Measurements from ENCODE around the gene NUP214.

The NUP214 gene

GRCh38 chr9:131214286-131214856 lies 89.0 kb downstream of the NUP214 start:
- H3K36me3 Mint-ChIP-seq = peaks cover 33% of the 10 kb centered on the region
- no peak overlapping the region for H3K4me3 Mint-ChIP-seq
- no peaks in the 10 kb centered on the region for H3K27me3 Mint-ChIP-seq
- H3K9me3 Mint-ChIP-seq = peaks cover 17% of the 10 kb centered on the region
- no peak overlapping the region for H3K27ac Mint-ChIP-seq
- peaks cover 10% of the 10 kb centered on the region for H3K4me1 Mint-ChIP-seq

- H3K27ac Mint-ChIP-seq = no peak overlapping the region
- no peak overlapping the region for H3K4me3 Mint-ChIP-seq
- no peaks in the 10 kb centered on the region for H3K27me3 Mint-ChIP-seq
- peaks cover 30% of the 10 kb centered on the region for H3K36me3 Mint-ChIP-seq
- peaks cover 10% of the 10 kb centered on the region for H3K4me1 Mint-ChIP-seq
- H3K9me3 Mint-ChIP-seq = peaks cover 16% of the 10 kb centered on the region
Observed at GRCh38 chr9:131214876-131215275, 89.5 kb downstream of the NUP214 start.

- H3K27me3 Mint-ChIP-seq = no peaks in the 10 kb centered on the region
- H3K4me3 Mint-ChIP-seq = no peak overlapping the region
- H3K36me3 Mint-ChIP-seq = peaks cover 18% of the 10 kb centered on the region
- no peak overlapping the region for H3K27ac Mint-ChIP-seq
- no peaks in the 10 kb centered on the region for H3K9me3 Mint-ChIP-seq
- H3K4me1 Mint-ChIP-seq = peaks cover 10% of the 10 kb centered on the region
Observed at GRCh38 chr9:131216806-131217205, 91.4 kb downstream of the NUP214 start.

- Mint-ChIP-seq H3K27ac (no peak overlapping the region), H3K4me1 (peaks cover 11% of the 10 kb centered on the region), H3K4me3 (no peak overlapping the region), H3K9me3 (no peaks in the 10 kb centered on the region), H3K36me3 (peaks cover 14% of the 10 kb centered on the region), H3K27me3 (no peaks in the 10 kb centered on the region)
Observed at GRCh38 chr9:131217331-131218031, 92.1 kb downstream of the NUP214 start.

GRCh38 chr9:131218370-131218769 lies 93.0 kb downstream of the NUP214 start:
- Mint-ChIP-seq H3K4me3 (no peak overlapping the region), H3K9me3 (no peaks in the 10 kb centered on the region), H3K27ac (no peak overlapping the region), H3K27me3 (no peaks in the 10 kb centered on the region), H3K4me1 (peaks cover 13% of the 10 kb centered on the region), H3K36me3 (peaks cover 12% of the 10 kb centered on the region)

GRCh38 chr9:131220485-131220884 lies 95.1 kb downstream of the NUP214 start:
- Mint-ChIP-seq H3K27me3 (no peaks in the 10 kb centered on the region), H3K9me3 (no peaks in the 10 kb centered on the region), H3K4me1 (peaks cover 3% of the 10 kb centered on the region), H3K4me3 (no peak overlapping the region), H3K27ac (no peak overlapping the region), H3K36me3 (peaks cover 12% of the 10 kb centered on the region)

GRCh38 chr9:131222460-131222859 lies 97.1 kb downstream of the NUP214 start:
- Mint-ChIP-seq H3K27me3 (no peaks in the 10 kb centered on the region), H3K4me3 (no peak overlapping the region), H3K36me3 (peaks cover 9% of the 10 kb centered on the region)

GRCh38 chr9:131226226-131226625 lies 100.8 kb downstream of the NUP214 start:
- no peak overlapping the region for H3K4me3 Mint-ChIP-seq
- H3K36me3 Mint-ChIP-seq = peaks cover 16% of the 10 kb centered on the region
- H3K27ac Mint-ChIP-seq = no peak overlapping the region
- H3K4me1 Mint-ChIP-seq = peaks cover 10% of the 10 kb centered on the region
- H3K27me3 Mint-ChIP-seq = no peaks in the 10 kb centered on the region
- no peaks in the 10 kb centered on the region for H3K9me3 Mint-ChIP-seq

More at GRCh38 chr9:131222460-131222859, 97.1 kb downstream of the NUP214 start:
- Mint-ChIP-seq H3K27ac (peak overlapping the region; percentile 46), H3K4me1 (peaks cover 4% of the 10 kb centered on the region), H3K9me3 (no peaks in the 10 kb centered on the region)

GRCh38 chr9:131227112-131227958 lies 101.9 kb downstream of the NUP214 start:
- no peak overlapping the region for H3K4me3 Mint-ChIP-seq
- peaks cover 10% of the 10 kb centered on the region for H3K4me1 Mint-ChIP-seq
- no peaks in the 10 kb centered on the region for H3K27me3 Mint-ChIP-seq
- peaks cover 14% of the 10 kb centered on the region for H3K36me3 Mint-ChIP-seq
- H3K9me3 Mint-ChIP-seq = no peaks in the 10 kb centered on the region
- H3K27ac Mint-ChIP-seq = no peak overlapping the region

- peaks cover 7% of the 10 kb centered on the region for H3K4me1 Mint-ChIP-seq
- no peak overlapping the region for H3K27ac Mint-ChIP-seq
- H3K36me3 Mint-ChIP-seq = peaks cover 10% of the 10 kb centered on the region
- no peaks in the 10 kb centered on the region for H3K9me3 Mint-ChIP-seq
- no peaks in the 10 kb centered on the region for H3K27me3 Mint-ChIP-seq
- H3K4me3 Mint-ChIP-seq = no peak overlapping the region
Observed at GRCh38 chr9:131227959-131228460, 102.6 kb downstream of the NUP214 start.

GRCh38 chr9:131228988-131229387 lies 103.6 kb downstream of the NUP214 start:
- Mint-ChIP-seq H3K9me3 (no peaks in the 10 kb centered on the region), H3K4me3 (no peak overlapping the region), H3K4me1 (peaks cover 16% of the 10 kb centered on the region), H3K27ac (no peak overlapping the region), H3K36me3 (peaks cover 12% of the 10 kb centered on the region), H3K27me3 (no peaks in the 10 kb centered on the region)

GRCh38 chr9:131233556-131233955 lies 108.2 kb downstream of the NUP214 start:
- Mint-ChIP-seq H3K4me1 (peaks cover 43% of the 10 kb centered on the region), H3K9me3 (no peaks in the 10 kb centered on the region), H3K36me3 (peaks cover 10% of the 10 kb centered on the region), H3K4me3 (peak overlapping the region; percentile 42), H3K27ac (peak overlapping the region; percentile 41), H3K27me3 (no peaks in the 10 kb centered on the region)

GRCh38 chr9:131233995-131234394 lies 108.6 kb downstream of the NUP214 start:
- peak overlapping the region; percentile 42 for H3K4me3 Mint-ChIP-seq
- no peak overlapping the region for H3K27ac Mint-ChIP-seq
- H3K4me1 Mint-ChIP-seq = peaks cover 47% of the 10 kb centered on the region
- H3K27me3 Mint-ChIP-seq = no peaks in the 10 kb centered on the region
- H3K9me3 Mint-ChIP-seq = no peaks in the 10 kb centered on the region
- peaks cover 10% of the 10 kb centered on the region for H3K36me3 Mint-ChIP-seq

GRCh38 chr9:131234799-131235479 lies 109.6 kb downstream of the NUP214 start:
- H3K27me3 Mint-ChIP-seq = no peaks in the 10 kb centered on the region
- H3K27ac Mint-ChIP-seq = peak overlapping the region; percentile 47
- no peak overlapping the region for H3K4me3 Mint-ChIP-seq
- peaks cover 8% of the 10 kb centered on the region for H3K36me3 Mint-ChIP-seq
- H3K4me1 Mint-ChIP-seq = peaks cover 55% of the 10 kb centered on the region
- H3K9me3 Mint-ChIP-seq = no peaks in the 10 kb centered on the region

- Mint-ChIP-seq H3K27ac (peak overlapping the region; percentile 47), H3K36me3 (peaks cover 3% of the 10 kb centered on the region), H3K9me3 (no peaks in the 10 kb centered on the region), H3K4me1 (peaks cover 56% of the 10 kb centered on the region), H3K4me3 (no peak overlapping the region), H3K27me3 (no peaks in the 10 kb centered on the region)
Observed at GRCh38 chr9:131235480-131235851, 110.1 kb downstream of the NUP214 start.

Data from activated naive CD4-positive, alpha-beta T cell treated with anti-CD3 and anti-CD28 coated beads, Interleukin-2, amount 50 U/mL, for 24 hours (primary cell).